ENCODE data around the gene RPA1. TPM values are rescaled to one million over a fixed set of nuclear protein-coding genes. Genes with fewer than 3 reads are reported as not detected.
A peak's percentile ranks its signal among the peaks of the same experiment; 100 is the strongest.

Gene RPA1
- 60.3 and 62.7 TPM in 2 replicates for total RNA-seq (2022)
- percentile 61 among the genes with signal in this experiment for Bru-seq, nascent RNA
- BruChase-seq, experiment 1, labeled RNA remaining after a 6-hour chase = percentile 78 among the genes with signal in this experiment
- percentile 71 among the genes with signal in this experiment for BruChase-seq, experiment 2, labeled RNA remaining after a 2-hour chase
- long read RNA-seq, full-length matches to known transcripts = 95 of 118 reads
- long read RNA-seq, partial matches to known transcripts = 2 of 118 reads
- long read RNA-seq, other reads (novel, unspliced or antisense) = 21 of 118 reads

DNA sequence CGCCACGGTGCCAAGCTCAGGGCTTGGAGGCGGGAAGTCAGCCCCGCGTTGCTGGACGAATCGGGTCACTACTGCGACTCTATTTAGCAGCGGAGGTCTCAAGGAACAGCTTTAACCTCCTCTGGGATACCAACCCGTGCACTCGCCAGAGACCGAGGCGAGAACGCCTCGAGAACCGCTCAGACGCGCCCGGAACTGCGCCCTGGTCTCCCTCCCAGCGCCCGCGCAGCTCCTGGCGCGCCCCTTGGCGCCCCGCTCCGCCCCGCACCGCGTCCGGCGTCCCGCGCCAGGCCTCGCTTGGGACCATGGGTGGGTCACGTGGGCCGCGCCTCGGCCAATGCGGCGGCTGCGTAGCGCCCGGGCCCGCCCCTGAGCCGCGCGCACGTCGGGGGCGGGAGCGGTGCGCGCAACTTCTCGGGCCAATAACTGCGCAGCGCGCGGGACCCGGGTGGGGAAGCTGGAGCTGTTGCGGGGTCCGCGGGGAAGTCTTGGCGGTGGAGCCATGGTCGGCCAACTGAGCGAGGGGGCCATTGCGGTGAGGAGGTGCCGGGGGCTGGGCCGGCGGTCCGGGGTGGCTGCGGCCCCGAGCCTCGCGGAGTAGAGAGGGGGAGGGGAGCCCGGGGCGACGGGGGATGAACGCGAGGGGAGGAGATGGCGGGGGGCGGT lies at the start of gene RPA1, which contains the start of gene SMYD4:
Gene RPA1, plus strand, starts transcription at position 414 of the 666 bp plus-strand sequence. Its CDS starts 89 bp downstream, at position 503.
Gene SMYD4, minus strand, starts transcription at position 311 of the 666 bp plus-strand sequence. CDS start 1,908 bp downstream, outside the sequence.
- ChIA-PET CTCF (interaction anchor here (0.7 to 1.3 kb wide), 3 partner anchors 15 to 571 kb away, joined by 3 to 6 read pairs (median 4); no protein-coding TSS in a partner anchor), POLR2A (interaction anchor here (0.6 to 3.6 kb wide), 37 partner anchors 9 to 506 kb away, joined by 3 to 39 read pairs (median 4); partner anchors contain the start of genes PITPNA, RILP, RTN4RL1 and SERPINF1)
- Mint-ChIP-seq H3K9me3 (ENCODE audit: unreplicated experiment) (no peaks in the 10 kb centered on the region), H3K27ac (ENCODE audit: low read depth, unreplicated experiment) (peak within 1 kb of the TSS; percentile 85), H3K27me3 (ENCODE audit: insufficient read depth, unreplicated experiment) (no peaks in the 10 kb centered on the region), H3K4me1 (ENCODE audit: insufficient read depth, unreplicated experiment) (peaks cover 25% of the 10 kb centered on the region), H3K4me3 (ENCODE audit: unreplicated experiment) (peak within 1 kb of the TSS; percentile 86), H3K36me3 (ENCODE audit: insufficient read depth, unreplicated experiment) (peaks cover 44% of the 10 kb centered on the region)
- intact Hi-C loops (cut with micrococcal nuclease) = loop anchor here (2.0 kb wide), 1 partner anchor 113 kb away; no protein-coding TSS in a partner anchor
- DNase-seq (ENCODE audit: unreplicated experiment) = peak; percentile 86
- TF ChIP-seq CTCF (IDR thresholded peaks at IDR 0.05; ENCODE audit: unreplicated experiment) = no peak
- BruUV-seq (replicated peaks) = no TSS peak

DNA sequence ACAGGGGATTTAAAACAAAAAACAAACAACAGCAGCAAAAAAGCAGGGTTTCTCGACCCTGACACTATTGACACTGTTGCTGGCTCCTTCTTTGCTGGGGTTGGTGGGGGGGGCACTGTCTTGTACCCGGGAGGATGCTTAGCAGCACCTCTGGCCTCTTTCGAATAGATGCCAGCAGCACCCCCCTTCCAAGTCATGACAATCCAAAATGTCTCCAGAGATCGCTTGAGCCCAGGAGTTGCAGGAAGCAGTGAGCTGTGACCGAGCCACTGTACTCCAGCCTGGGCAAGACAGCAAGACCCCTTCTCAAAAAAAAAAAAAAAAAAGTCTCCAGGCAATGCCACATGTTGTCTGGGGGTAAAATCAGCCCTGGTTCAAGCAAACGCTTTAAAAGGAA lies 47.6 kb upstream of the RPA1 start:
- no peak for DNase-seq (ENCODE audit: unreplicated experiment)
- Mint-ChIP-seq H3K4me1 (ENCODE audit: insufficient read depth, unreplicated experiment) (peaks cover 21% of the 10 kb centered on the region), H3K27me3 (ENCODE audit: insufficient read depth, unreplicated experiment) (no peaks in the 10 kb centered on the region), H3K27ac (ENCODE audit: low read depth, unreplicated experiment) (no peak overlapping the region), H3K4me3 (ENCODE audit: unreplicated experiment) (no peak overlapping the region), H3K36me3 (ENCODE audit: insufficient read depth, unreplicated experiment) (peaks cover 46% of the 10 kb centered on the region), H3K9me3 (ENCODE audit: unreplicated experiment) (no peaks in the 10 kb centered on the region)
- CTCF ChIA-PET = interaction anchor here (0.6 to 14.6 kb wide), 8 partner anchors 9 to 289 kb away, joined by 3 to 211 read pairs (median 3); partner anchors contain the start of gene WDR81
- POLR2A ChIA-PET = interaction anchor here (0.6 to 1.0 kb wide), 8 partner anchors 8 to 66 kb away, joined by 3 to 5 read pairs (median 3); partner anchors contain the start of gene WDR81
- TF ChIP-seq CTCF (IDR thresholded peaks at IDR 0.05; ENCODE audit: unreplicated experiment) = no peak
- no TSS peak for BruUV-seq (replicated peaks)
- intact Hi-C loops (cut with micrococcal nuclease) = no loop called here

DNA sequence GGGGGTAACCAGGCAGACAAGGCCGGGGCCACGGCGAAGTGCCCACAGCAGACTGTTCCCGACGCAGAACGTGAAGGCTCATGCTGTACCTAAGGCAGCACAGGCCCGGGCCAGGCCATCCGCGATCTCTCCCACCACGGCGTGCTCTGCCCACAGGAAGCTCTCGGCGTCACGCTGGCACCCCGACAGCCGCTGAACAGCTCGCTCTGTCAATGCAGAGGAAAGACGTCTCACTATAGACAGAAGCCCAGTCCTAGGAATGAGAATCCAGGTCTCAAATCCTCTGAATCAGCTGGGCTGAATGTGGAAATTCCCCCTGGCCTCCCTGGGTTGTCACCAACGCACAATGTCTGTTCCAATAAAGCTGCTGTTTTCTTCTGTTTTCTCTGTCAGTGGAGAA lies 46.5 kb upstream of the RPA1 start:
- peaks cover 28% of the 10 kb centered on the region for H3K4me1 Mint-ChIP-seq (ENCODE audit: insufficient read depth, unreplicated experiment)
- peaks cover 46% of the 10 kb centered on the region for H3K36me3 Mint-ChIP-seq (ENCODE audit: insufficient read depth, unreplicated experiment)
- CTCF ChIA-PET = interaction anchor here (0.6 to 14.6 kb wide), 19 partner anchors 10 to 209 kb away, joined by 3 to 211 read pairs (median 4); partner anchors contain the start of genes SERPINF1 and WDR81
- no peaks in the 10 kb centered on the region for H3K27me3 Mint-ChIP-seq (ENCODE audit: insufficient read depth, unreplicated experiment)
- no peak overlapping the region for H3K4me3 Mint-ChIP-seq (ENCODE audit: unreplicated experiment)
- no TSS peak for BruUV-seq (replicated peaks)
- POLR2A ChIA-PET = interaction anchor here (0.6 to 5.3 kb wide), 14 partner anchors 10 to 211 kb away, joined by 3 to 41 read pairs (median 7); partner anchors contain the start of genes RPA1, SMYD4 and WDR81
- no peak for TF ChIP-seq CTCF (IDR thresholded peaks at IDR 0.05; ENCODE audit: unreplicated experiment)
- H3K9me3 Mint-ChIP-seq (ENCODE audit: unreplicated experiment) = no peaks in the 10 kb centered on the region
- peak overlapping the region; percentile 79 for H3K27ac Mint-ChIP-seq (ENCODE audit: low read depth, unreplicated experiment)
- intact Hi-C loops (cut with micrococcal nuclease) = no loop called here
- DNase-seq (ENCODE audit: unreplicated experiment) = no peak
